ENCODE data around the gene HOXC9.

GRCh38 chr12:53989227-53990113, 10.5 kb upstream of the HOXC9 start:
- TF ChIP-seq POLR2A (IDR thresholded peaks at IDR 0.05) = no peak
- TF ChIP-seq CTCF (IDR thresholded peaks at IDR 0.05) = peak in 1 of 6 experiments; percentile 21

All from upper lobe of left lung (tissue), 4 donors.